ENCODE data around the gene KCNA5. TPM values are rescaled to one million over a fixed set of nuclear protein-coding genes. Genes with fewer than 3 reads are reported as not detected.

The KCNA5 gene
- total RNA-seq, 1 experiment from 2014 or later = not detected

DNA sequence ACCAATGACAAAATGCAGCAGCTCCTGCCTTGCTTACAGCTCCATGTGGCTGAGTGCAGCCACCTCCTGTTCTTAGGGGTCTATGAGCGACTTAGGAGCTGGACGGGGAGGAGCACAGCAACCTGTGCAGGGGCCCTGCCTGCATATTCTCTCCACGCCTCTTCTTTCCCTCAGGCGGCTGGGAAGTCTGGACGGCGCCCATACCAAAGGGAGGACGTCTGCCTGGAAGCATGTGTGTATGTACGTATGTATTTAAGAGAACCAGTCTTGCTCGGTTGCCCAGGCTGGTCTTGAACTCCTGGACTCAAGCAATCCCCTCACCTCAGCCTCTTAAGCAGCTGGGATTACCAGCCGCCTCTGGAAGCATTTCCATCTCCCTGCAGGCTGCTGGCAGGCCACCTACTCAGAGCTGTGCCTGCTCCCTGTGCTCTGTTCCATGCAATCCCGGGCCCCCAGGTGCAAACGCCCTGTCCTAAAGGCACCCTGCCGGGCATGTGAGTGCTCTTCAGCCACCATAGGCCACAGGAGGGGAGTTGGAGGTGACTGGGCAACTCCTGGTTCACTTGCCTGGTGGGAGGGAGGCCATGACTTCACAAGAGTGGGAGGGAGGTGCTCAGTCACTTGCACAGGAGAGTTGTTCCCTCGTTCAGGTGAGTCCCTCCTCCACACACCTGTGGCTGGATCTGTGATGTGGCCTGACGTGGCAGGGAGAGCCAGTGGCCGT lies 44.3 kb downstream of the KCNA5 start:
- Histone ChIP-seq H3K4me1 (no peaks in the 10 kb centered on the region), H3K27me3 (replicated peaks; ENCODE audit: control insufficient read depth, insufficient read depth, low read length) (peaks cover 2% of the 10 kb centered on the region; the same call in 1 of the 2 replicates), H3K9me3 (no peaks in the 10 kb centered on the region), H3K4me3 (ENCODE audit: low read depth, low read length) (no peak overlapping the region), H3K36me3 (ENCODE audit: control insufficient read depth, insufficient read depth, low read length) (no peaks in the 10 kb centered on the region)
- intact Hi-C loops (cut with micrococcal nuclease; ENCODE audit: unreplicated experiment) = no loop called here
- POLR2A ChIA-PET = no interaction called here
- CTCF ChIA-PET = interaction anchor here (2.1 kb wide), 1 partner anchor 232 kb away, joined by 4 read pairs; no protein-coding TSS in a partner anchor
- TF ChIP-seq, protein P1, sequence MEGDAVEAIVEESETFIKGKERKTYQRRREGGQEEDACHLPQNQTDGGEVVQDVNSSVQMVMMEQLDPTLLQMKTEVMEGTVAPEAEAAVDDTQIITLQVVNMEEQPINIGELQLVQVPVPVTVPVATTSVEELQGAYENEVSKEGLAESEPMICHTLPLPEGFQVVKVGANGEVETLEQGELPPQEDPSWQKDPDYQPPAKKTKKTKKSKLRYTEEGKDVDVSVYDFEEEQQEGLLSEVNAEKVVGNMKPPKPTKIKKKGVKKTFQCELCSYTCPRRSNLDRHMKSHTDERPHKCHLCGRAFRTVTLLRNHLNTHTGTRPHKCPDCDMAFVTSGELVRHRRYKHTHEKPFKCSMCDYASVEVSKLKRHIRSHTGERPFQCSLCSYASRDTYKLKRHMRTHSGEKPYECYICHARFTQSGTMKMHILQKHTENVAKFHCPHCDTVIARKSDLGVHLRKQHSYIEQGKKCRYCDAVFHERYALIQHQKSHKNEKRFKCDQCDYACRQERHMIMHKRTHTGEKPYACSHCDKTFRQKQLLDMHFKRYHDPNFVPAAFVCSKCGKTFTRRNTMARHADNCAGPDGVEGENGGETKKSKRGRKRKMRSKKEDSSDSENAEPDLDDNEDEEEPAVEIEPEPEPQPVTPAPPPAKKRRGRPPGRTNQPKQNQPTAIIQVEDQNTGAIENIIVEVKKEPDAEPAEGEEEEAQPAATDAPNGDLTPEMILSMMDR (IDR thresholded peaks at IDR 0.05; ENCODE audit: insufficient read depth in 1 of 2, low read depth in 1 of 2, low read length in 1 of 2, severe bottlenecking in 1 of 2, unreplicated experiment in 1 of 2) = no peak
- no peaks in the 10 kb centered on the region for H3K4me1 Mint-ChIP-seq (ENCODE audit: low read depth, unreplicated experiment)
- H3K4me3 Mint-ChIP-seq (ENCODE audit: unreplicated experiment) = no peak overlapping the region
- no peak for DNase-seq
- BruUV-seq (replicated peaks) = no TSS peak
- no peaks in the 10 kb centered on the region for H3K36me3 Mint-ChIP-seq (ENCODE audit: insufficient read depth, unreplicated experiment)
- H3K27ac Mint-ChIP-seq (ENCODE audit: unreplicated experiment) = no peak overlapping the region
- no peaks in the 10 kb centered on the region for H3K9me3 Mint-ChIP-seq (ENCODE audit: unreplicated experiment)
- peaks cover 38% of the 10 kb centered on the region for H3K27me3 Mint-ChIP-seq (ENCODE audit: insufficient read depth, unreplicated experiment)

DNA sequence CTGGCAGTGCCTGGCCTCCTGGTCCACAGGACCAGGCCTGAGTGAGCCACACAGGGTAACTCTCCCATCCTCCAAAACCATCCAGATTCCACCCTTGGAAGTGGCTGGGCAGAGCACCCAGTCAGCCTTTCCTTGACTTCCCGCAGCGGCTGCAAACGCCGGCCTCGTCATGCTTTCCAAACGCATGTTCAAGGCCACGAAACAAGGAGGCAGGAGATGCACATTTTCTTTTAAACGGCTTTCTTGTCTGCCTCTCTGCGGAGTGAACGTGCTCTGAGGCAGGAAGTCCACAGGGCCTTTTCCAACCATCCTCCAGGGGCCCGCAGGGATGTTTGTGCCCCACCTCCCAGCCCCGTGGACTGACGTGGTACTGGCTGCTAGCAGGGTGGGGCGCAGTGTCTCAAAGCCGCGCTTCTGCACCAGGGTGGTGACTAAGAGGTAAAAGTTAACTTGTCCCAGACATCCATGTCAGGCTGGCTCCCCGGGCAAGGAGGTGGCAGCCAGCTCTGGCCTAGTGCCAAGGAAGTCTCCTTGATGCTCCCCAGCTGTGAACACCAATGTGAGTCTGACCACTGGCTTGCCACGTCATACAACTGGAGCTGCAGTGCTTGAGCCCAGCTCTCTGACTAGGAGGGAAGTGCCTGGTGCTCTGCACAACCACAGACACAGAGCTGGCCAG lies 45.0 kb downstream of the KCNA5 start:
- H3K27me3 Mint-ChIP-seq (ENCODE audit: insufficient read depth, unreplicated experiment) = peaks cover 40% of the 10 kb centered on the region
- no peaks in the 10 kb centered on the region for H3K9me3 Mint-ChIP-seq (ENCODE audit: unreplicated experiment)
- no peaks in the 10 kb centered on the region for H3K4me1 Mint-ChIP-seq (ENCODE audit: low read depth, unreplicated experiment)
- ChIA-PET CTCF (no interaction called here), POLR2A (no interaction called here)
- no peak for DNase-seq
- H3K4me3 ChIP-seq (ENCODE audit: low read depth, low read length) = no peak overlapping the region
- no peak overlapping the region for H3K4me3 Mint-ChIP-seq (ENCODE audit: unreplicated experiment)
- intact Hi-C loops (cut with micrococcal nuclease; ENCODE audit: unreplicated experiment) = no loop called here
- no peak overlapping the region for H3K27ac Mint-ChIP-seq (ENCODE audit: unreplicated experiment)
- H3K27me3 ChIP-seq (replicated peaks; ENCODE audit: control insufficient read depth, insufficient read depth, low read length) = peaks cover 2% of the 10 kb centered on the region; the same call in 1 of the 2 replicates
- TF ChIP-seq, protein P1 (IDR thresholded peaks at IDR 0.05; ENCODE audit: insufficient read depth in 1 of 2, low read depth in 1 of 2, low read length in 1 of 2, severe bottlenecking in 1 of 2, unreplicated experiment in 1 of 2) = no peak
- H3K4me1 ChIP-seq = no peaks in the 10 kb centered on the region
- BruUV-seq (replicated peaks) = no TSS peak
- no peaks in the 10 kb centered on the region for H3K36me3 Mint-ChIP-seq (ENCODE audit: insufficient read depth, unreplicated experiment)
- no peaks in the 10 kb centered on the region for H3K36me3 ChIP-seq (ENCODE audit: control insufficient read depth, insufficient read depth, low read length)
- H3K9me3 ChIP-seq = no peaks in the 10 kb centered on the region

DNA sequence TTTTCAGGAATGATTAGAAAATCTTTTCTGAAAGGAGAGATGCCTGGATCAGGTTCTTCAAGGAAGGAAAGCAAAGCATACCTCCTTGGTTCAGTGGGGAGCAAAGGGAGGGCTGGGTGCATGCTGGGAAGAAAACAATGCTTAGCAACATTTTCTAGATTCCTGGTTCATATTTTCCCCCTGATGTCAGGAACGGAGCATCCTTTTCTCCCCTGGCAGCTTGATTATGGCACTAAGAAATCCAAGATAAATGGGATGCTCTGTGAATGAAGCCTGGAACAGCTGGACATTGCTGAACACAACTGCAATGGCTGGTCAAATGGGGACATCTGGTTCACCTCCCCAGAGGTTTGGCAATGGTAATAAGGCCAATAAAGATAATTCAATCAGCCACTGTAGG lies 50.9 kb downstream of the KCNA5 start:
- H3K9me3 ChIP-seq = no peaks in the 10 kb centered on the region
- TF ChIP-seq, protein P1 (IDR thresholded peaks at IDR 0.05; ENCODE audit: insufficient read depth in 1 of 2, low read depth in 1 of 2, low read length in 1 of 2, severe bottlenecking in 1 of 2, unreplicated experiment in 1 of 2) = no peak
- BruUV-seq (replicated peaks) = no TSS peak
- ChIA-PET POLR2A (no interaction called here), CTCF (interaction anchor here (0.6 kb wide), 1 partner anchor 10 kb away, joined by 3 read pairs; no protein-coding TSS in a partner anchor)
- intact Hi-C loops (cut with micrococcal nuclease; ENCODE audit: unreplicated experiment) = no loop called here
- H3K36me3 ChIP-seq (ENCODE audit: control insufficient read depth, insufficient read depth, low read length) = no peaks in the 10 kb centered on the region
- H3K4me1 ChIP-seq = no peaks in the 10 kb centered on the region
- Mint-ChIP-seq H3K9me3 (ENCODE audit: unreplicated experiment) (no peaks in the 10 kb centered on the region), H3K4me1 (ENCODE audit: low read depth, unreplicated experiment) (no peaks in the 10 kb centered on the region), H3K4me3 (ENCODE audit: unreplicated experiment) (no peak overlapping the region), H3K27ac (ENCODE audit: unreplicated experiment) (no peak overlapping the region), H3K27me3 (ENCODE audit: insufficient read depth, unreplicated experiment) (peaks cover 52% of the 10 kb centered on the region), H3K36me3 (ENCODE audit: insufficient read depth, unreplicated experiment) (no peaks in the 10 kb centered on the region)
- DNase-seq = no peak
- peaks cover 2% of the 10 kb centered on the region; the same call in 1 of the 2 replicates for H3K27me3 ChIP-seq (replicated peaks; ENCODE audit: control insufficient read depth, insufficient read depth, low read length)
- no peak overlapping the region for H3K4me3 ChIP-seq (ENCODE audit: low read depth, low read length)

Data from Caco-2 (cell line).